Activated T-helper 2 cell treated with anti-CD3 and anti-CD28 coated beads, Interferon-gamma antibody, Interleukin-2, Interleukin-4, amounts not matched to agents 10 μg/mL and 5 μg/mL and 100 μg/mL, durations not matched to agents 14 hours and 24 hours and 36 hours (primary cell): Measurements from ENCODE around the gene SLC43A2. TPM values are rescaled to one million over a fixed set of nuclear protein-coding genes. Genes with fewer than 3 reads are reported as not detected.
"Not testable (repeated sequence)": the region's sequence is repeated elsewhere in the genome, so short reads cannot be mapped to it uniquely, and the experiment has no call there.

Experiments
- DNase-seq: peaks from one replicate; pipeline ENCODE4 v3.0.0; 2021; ENCODE audit warnings: low spot score
- H3K27ac Mint-ChIP-seq: one replicate; pipeline ENCODE4 v1.8.0; 2021; ENCODE audit warnings: mixed read lengths
- H3K27me3 Mint-ChIP-seq: one replicate; pipeline ENCODE4 v1.8.0; 2021; ENCODE audit warnings: low read depth, mixed read lengths
- H3K36me3 Mint-ChIP-seq: one replicate; pipeline ENCODE4 v1.8.0; 2021; ENCODE audit warnings: low read depth, mixed read lengths
- H3K4me1 Mint-ChIP-seq: one replicate; pipeline ENCODE4 v1.8.0; 2021; ENCODE audit warnings: low read depth, mixed read lengths
- H3K4me3 Mint-ChIP-seq: one replicate; pipeline ENCODE4 v1.8.0; 2021; ENCODE audit warnings: low read depth, mild to moderate bottlenecking, moderate library complexity, mixed read lengths
- H3K9me3 Mint-ChIP-seq: one replicate; pipeline ENCODE4 v1.8.0; 2021; ENCODE audit warnings: mixed read lengths
- intact Hi-C: fragments of 100-400 bp; cut with micrococcal nuclease; formaldehyde crosslinking; loops from one replicate; pipeline ENCODE4 v1.15.1; 2023
- total RNA-seq: library from RNA; stranded (reverse); gene quantifications from 2 replicates; pipeline ENCODE4 v1.2.3, GENCODE V29; 2022

Gene SLC43A2
- total RNA-seq, 1 donor from 2014 or later = 2.3 TPM

- no peak for DNase-seq
- Mint-ChIP-seq H3K4me3 (no peak overlapping the region), H3K27me3 (peaks cover 2% of the 10 kb centered on the region), H3K9me3 (no peaks in the 10 kb centered on the region), H3K27ac (no peak overlapping the region), H3K4me1 (peaks cover 2% of the 10 kb centered on the region), H3K36me3 (no peaks in the 10 kb centered on the region)
- intact Hi-C loops = no loop called here
Measured at GRCh38 chr17:1588821-1589585, 39.6 kb downstream of the SLC43A2 start.

DNA sequence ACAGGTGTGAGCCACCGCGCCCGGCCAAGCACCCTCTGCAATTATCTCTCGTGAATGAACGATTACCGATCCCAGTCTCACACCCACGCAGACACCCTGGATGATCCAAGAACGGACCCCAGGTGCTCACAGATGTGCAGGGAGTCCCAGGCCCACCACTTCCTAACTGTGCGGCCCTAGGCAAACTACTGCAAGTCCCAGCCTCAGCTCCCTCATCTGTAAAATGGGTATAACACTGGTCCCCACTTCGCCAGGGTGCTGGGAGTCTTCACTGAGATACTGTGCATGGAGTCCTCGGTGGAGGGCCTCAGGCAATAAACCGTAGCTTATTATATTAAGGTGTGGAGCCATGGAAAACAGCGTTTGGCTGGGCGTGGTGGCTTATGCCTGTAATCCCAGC is 44.5 kb downstream of the SLC43A2 start:
- H3K36me3 Mint-ChIP-seq = no peaks in the 10 kb centered on the region
- intact Hi-C loops = no loop called here
- H3K27me3 Mint-ChIP-seq = no peaks in the 10 kb centered on the region
- no peak for DNase-seq
- H3K4me1 Mint-ChIP-seq = no peaks in the 10 kb centered on the region
- H3K27ac Mint-ChIP-seq = no peak overlapping the region
- no peaks in the 10 kb centered on the region for H3K9me3 Mint-ChIP-seq
- H3K4me3 Mint-ChIP-seq = no peak overlapping the region

DNA sequence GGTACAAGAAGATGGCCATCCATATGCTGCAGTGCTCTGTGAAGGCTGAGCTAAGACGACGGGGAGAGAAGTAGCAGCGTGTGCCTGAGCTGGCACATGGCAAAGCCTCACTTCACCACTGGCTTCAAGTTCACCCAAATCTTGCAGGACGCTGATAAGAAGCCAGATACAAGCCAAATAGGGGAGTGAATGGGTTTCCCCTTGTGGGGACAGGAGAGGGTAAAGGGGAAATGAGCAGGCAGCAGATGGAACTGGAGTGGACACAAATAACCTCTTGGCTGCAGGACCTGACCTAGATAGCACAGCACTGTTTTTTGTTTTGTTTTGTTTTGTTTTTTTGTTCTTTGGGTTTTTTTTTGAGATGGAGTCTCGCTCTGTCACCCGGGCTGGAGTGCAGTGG is 45.1 kb downstream of the SLC43A2 start:
- no peaks in the 10 kb centered on the region for H3K36me3 Mint-ChIP-seq
- intact Hi-C loops = no loop called here
- H3K4me1 Mint-ChIP-seq = no peaks in the 10 kb centered on the region
- no peaks in the 10 kb centered on the region for H3K9me3 Mint-ChIP-seq
- no peaks in the 10 kb centered on the region for H3K27me3 Mint-ChIP-seq
- DNase-seq = no peak
- no peak overlapping the region for H3K4me3 Mint-ChIP-seq
- no peak overlapping the region for H3K27ac Mint-ChIP-seq

GRCh38 chr17:1582374-1582773 is 46.3 kb downstream of the SLC43A2 start:
- H3K4me1 Mint-ChIP-seq = no peaks in the 10 kb centered on the region
- DNase-seq = no peak
- no peaks in the 10 kb centered on the region for H3K9me3 Mint-ChIP-seq
- no peaks in the 10 kb centered on the region for H3K27me3 Mint-ChIP-seq
- no peak overlapping the region for H3K27ac Mint-ChIP-seq
- H3K4me3 Mint-ChIP-seq = no peak overlapping the region
- intact Hi-C loops = no loop called here
- no peaks in the 10 kb centered on the region for H3K36me3 Mint-ChIP-seq

GRCh38 chr17:1580979-1581676 is 47.5 kb downstream of the SLC43A2 start:
- no peak for DNase-seq
- Mint-ChIP-seq H3K27me3 (no peaks in the 10 kb centered on the region), H3K27ac (no peak overlapping the region), H3K4me1 (no peaks in the 10 kb centered on the region), H3K4me3 (no peak overlapping the region), H3K9me3 (no peaks in the 10 kb centered on the region), H3K36me3 (no peaks in the 10 kb centered on the region)
- intact Hi-C loops = no loop called here

GRCh38 chr17:1578029-1578428 is 50.6 kb downstream of the SLC43A2 start:
- intact Hi-C loops = no loop called here
- Mint-ChIP-seq H3K27me3 (no peaks in the 10 kb centered on the region), H3K36me3 (no peaks in the 10 kb centered on the region), H3K27ac (no peak overlapping the region), H3K9me3 (no peaks in the 10 kb centered on the region), H3K4me1 (no peaks in the 10 kb centered on the region), H3K4me3 (no peak overlapping the region)
- DNase-seq = no peak

GRCh38 chr17:1577583-1578013 is 51.0 kb downstream of the SLC43A2 start:
- intact Hi-C loops = no loop called here
- no peaks in the 10 kb centered on the region for H3K27me3 Mint-ChIP-seq

DNA sequence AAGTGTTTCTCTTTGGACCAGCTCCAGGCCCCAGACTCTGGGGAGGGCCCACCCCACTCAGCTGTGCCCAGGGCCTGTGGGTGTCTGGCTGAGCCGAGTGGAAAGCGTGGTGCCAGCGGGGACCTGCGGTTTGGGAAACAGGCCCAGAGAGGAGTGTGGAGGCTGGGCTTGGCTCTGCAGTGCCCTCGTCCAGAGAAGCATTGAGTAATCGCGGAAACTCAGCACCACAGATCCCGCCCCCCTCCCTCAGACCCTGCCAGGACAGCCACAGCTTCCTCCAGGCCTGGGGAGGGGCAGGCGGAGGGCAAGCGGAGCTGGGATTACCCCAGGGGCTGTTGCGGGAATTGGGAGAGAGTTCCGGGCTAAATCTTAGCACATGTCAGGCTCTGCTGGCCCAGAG is 51.5 kb downstream of the SLC43A2 start:
- no peaks in the 10 kb centered on the region for H3K9me3 Mint-ChIP-seq
- H3K27me3 Mint-ChIP-seq = no peaks in the 10 kb centered on the region
- H3K4me1 Mint-ChIP-seq = no peaks in the 10 kb centered on the region
- H3K36me3 Mint-ChIP-seq = no peaks in the 10 kb centered on the region
- intact Hi-C loops = no loop called here
- no peak for DNase-seq
- no peak overlapping the region for H3K27ac Mint-ChIP-seq
- no peak overlapping the region for H3K4me3 Mint-ChIP-seq

More at GRCh38 chr17:1577583-1578013, 51.0 kb downstream of the SLC43A2 start:
- no peaks in the 10 kb centered on the region for H3K4me1 Mint-ChIP-seq
- no peak overlapping the region for H3K4me3 Mint-ChIP-seq
- no peak for DNase-seq
- no peak overlapping the region for H3K27ac Mint-ChIP-seq
- no peaks in the 10 kb centered on the region for H3K36me3 Mint-ChIP-seq
- H3K9me3 Mint-ChIP-seq = no peaks in the 10 kb centered on the region

DNA sequence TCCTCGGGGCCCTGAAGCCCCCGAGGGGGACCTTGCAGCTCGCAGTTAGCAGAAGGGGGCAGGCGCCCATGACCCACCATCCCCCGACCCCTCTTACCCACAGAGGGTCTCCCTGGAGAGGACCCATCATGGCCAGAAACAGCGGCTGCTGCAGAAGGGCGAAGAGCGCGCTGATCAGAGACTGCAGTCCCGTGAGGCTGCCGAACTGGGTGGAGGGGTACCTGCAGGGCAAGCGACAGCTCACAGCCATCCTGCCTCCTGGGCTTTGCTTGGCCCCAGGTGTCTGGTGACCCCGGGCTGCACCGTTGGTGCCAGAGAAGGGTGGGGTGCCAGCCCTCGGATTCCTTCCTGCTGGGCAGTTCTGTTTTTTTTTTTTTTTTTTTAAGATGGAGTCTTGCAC is 52.1 kb downstream of the SLC43A2 start:
- H3K27me3 Mint-ChIP-seq = no peaks in the 10 kb centered on the region
- no peaks in the 10 kb centered on the region for H3K9me3 Mint-ChIP-seq
- intact Hi-C loops = no loop called here
- no peak for DNase-seq
- no peaks in the 10 kb centered on the region for H3K4me1 Mint-ChIP-seq
- no peak overlapping the region for H3K27ac Mint-ChIP-seq
- no peak overlapping the region for H3K4me3 Mint-ChIP-seq
- no peaks in the 10 kb centered on the region for H3K36me3 Mint-ChIP-seq

DNA sequence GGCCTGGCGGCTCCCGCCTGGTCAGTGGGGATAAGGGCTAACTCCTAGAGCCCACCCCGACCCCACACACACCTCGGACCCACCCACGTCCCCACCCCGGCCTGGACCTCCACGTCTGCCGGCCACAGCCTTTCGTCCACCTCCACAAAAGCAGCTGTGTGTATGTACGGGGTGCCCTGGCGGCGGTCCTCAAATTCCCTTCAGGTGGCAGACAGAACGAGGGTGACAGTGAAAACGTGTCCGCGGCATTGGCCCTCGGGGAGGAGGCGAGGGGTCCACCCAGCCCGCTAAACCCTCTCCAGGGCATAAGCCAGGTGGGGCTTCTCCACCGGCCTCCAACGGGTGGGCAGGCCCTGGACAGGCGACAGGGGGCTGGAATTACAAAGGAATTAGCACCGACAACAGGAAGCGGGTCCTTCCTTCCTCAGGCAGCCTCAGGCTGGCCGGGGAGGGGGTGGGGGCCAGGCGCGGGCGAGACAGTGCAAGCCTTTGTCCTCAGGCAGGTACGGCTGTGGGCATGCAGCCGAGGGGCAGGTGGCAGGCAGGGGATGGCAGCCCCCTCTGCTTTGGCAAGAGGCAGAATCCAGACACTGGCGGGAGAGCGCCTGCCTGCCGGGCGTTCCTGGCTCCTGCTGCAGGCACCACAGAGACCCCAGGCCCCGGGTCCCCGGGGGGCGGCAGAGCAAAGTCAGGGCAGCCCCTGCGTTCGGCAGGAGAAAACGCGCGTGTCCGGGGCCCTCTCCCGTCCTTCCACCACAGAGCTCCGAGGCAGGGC is 53.8 kb downstream of the SLC43A2 start:
- Mint-ChIP-seq H3K27me3 (no peaks in the 10 kb centered on the region), H3K36me3 (no peaks in the 10 kb centered on the region), H3K27ac (no peak overlapping the region), H3K4me1 (no peaks in the 10 kb centered on the region), H3K9me3 (no peaks in the 10 kb centered on the region), H3K4me3 (no peak overlapping the region)
- intact Hi-C loops = loop anchor here (1.0 kb wide), 1 partner anchor 55 kb away; no protein-coding TSS in a partner anchor
- DNase-seq = no peak

GRCh38 chr17:1573932-1574696 is 54.5 kb downstream of the SLC43A2 start:
- Mint-ChIP-seq H3K36me3 (no peaks in the 10 kb centered on the region), H3K4me3 (no peak overlapping the region), H3K4me1 (no peaks in the 10 kb centered on the region), H3K27me3 (no peaks in the 10 kb centered on the region), H3K27ac (no peak overlapping the region), H3K9me3 (no peaks in the 10 kb centered on the region)
- intact Hi-C loops = loop anchor here (1.0 kb wide), 1 partner anchor 56 kb away; no protein-coding TSS in a partner anchor
- peak; percentile 37 for DNase-seq

DNA sequence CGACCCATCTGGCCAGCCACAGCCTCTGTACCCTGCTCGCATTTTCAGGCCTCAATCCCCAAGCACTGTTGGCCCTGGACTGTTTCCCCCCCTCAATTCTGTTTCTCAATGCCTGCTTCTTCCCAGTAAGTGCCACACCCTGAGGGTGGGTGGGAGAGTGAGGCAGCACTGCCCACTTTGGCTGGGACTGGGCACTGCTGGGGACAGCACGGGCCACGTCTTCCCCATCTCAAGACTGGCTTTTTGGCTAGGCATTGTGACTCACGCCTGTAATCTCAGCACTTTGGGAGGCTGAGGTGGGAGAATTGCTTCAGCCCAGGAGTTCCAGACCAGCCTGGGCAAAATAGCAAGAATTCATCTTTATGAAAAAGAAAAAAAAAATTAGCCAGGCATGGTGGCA is 56.0 kb downstream of the SLC43A2 start:
- intact Hi-C loops, DNase-seq, H3K9me3 Mint-ChIP-seq, H3K27ac Mint-ChIP-seq, H3K36me3 Mint-ChIP-seq, H3K27me3 Mint-ChIP-seq, H3K4me3 Mint-ChIP-seq, H3K4me1 Mint-ChIP-seq: not testable (repeated sequence)
